ENCODE data around the gene PRPF38B. TPM values are rescaled to one million over a fixed set of nuclear protein-coding genes. Genes with fewer than 3 reads are reported as not detected.

PRPF38B gene
- total and polyA plus RNA-seq, 2 of the 8 experiments (the other 6 are each of a cell fraction or from before 2014, with no cell fraction given) = 16.6 to 50.6 TPM

- TF ChIP-seq TAF7 (optimal IDR thresholded peaks at IDR 0.05; ENCODE audit: borderline replicate concordance, low read depth, low read length) = no peak
Measured at GRCh38 chr1:108644984-108645383, 47.1 kb upstream of the PRPF38B start (continued).

Measured in H1 (cell line).